Mesendoderm (in vitro differentiated cells): Measurements from ENCODE around the gene SLC16A7.

ENCODE experiments used
- DNase-seq: peaks from one replicate; pipeline ENCODE4 v3.0.0; 2013
- H2AK5ac ChIP-seq: 2 replicates; pipeline ENCODE4 v1.6.1; 2013; ENCODE audit warnings: low read length, inconsistent platforms
- H2BK120ac ChIP-seq: 2 replicates; pipeline ENCODE4 v1.6.1; 2013; ENCODE audit warnings: low read depth, mild to moderate bottlenecking, low read length, moderate library complexity, mixed read lengths
- H2BK15ac ChIP-seq: replicated peaks from 2 replicates; pipeline ENCODE4 v1.6.1; 2013; ENCODE audit warnings: low read depth, mild to moderate bottlenecking, moderate library complexity
- H2BK5ac ChIP-seq: 2 replicates; pipeline ENCODE4 v1.6.1; 2013; ENCODE audit warnings: low read length, inconsistent platforms
- H3K18ac ChIP-seq: 2 replicates; pipeline ENCODE4 v1.6.1; 2013; ENCODE audit warnings: mild to moderate bottlenecking, low read length, mixed read lengths
- H3K23ac ChIP-seq: one replicate; pipeline ENCODE4 v1.6.1; 2013; ENCODE audit warnings: low read length
- H3K27ac ChIP-seq: 2 replicates; pipeline ENCODE4 v1.5.1; 2013; ENCODE audit warnings: low read depth, mild to moderate bottlenecking, inconsistent platforms, low read length, moderate library complexity
- H3K27me3 ChIP-seq: 2 replicates; pipeline ENCODE4 v1.6.1; 2013; ENCODE audit warnings: low read length, control low read depth, mild to moderate bottlenecking, inconsistent platforms; ENCODE audit not compliant: insufficient read depth, poor library complexity
- H3K36me3 ChIP-seq: 2 replicates; pipeline ENCODE4 v1.6.1; 2013; ENCODE audit warnings: low read length, inconsistent platforms; ENCODE audit not compliant: control insufficient read depth, insufficient read depth
- H3K4ac ChIP-seq: one replicate; pipeline ENCODE4 v1.6.1; 2013; ENCODE audit warnings: low read depth, mild to moderate bottlenecking, low read length, moderate library complexity
- H3K4me1 ChIP-seq: 2 replicates; pipeline ENCODE4 v1.6.1; 2013; ENCODE audit warnings: low read depth, low read length, inconsistent platforms; ENCODE audit not compliant: control insufficient read depth
- H3K4me2 ChIP-seq: 2 replicates; pipeline ENCODE4 v1.6.1; 2013; ENCODE audit warnings: low read length
- H3K4me3 ChIP-seq: 2 replicates; pipeline ENCODE4 v1.5.1; 2013; ENCODE audit warnings: mild to moderate bottlenecking, low read length
- H3K56ac ChIP-seq: one replicate; pipeline ENCODE4 v1.6.1; 2013; ENCODE audit warnings: low read length
- H3K79me1 ChIP-seq: 2 replicates; pipeline ENCODE4 v1.6.1; 2013; ENCODE audit warnings: low read length, inconsistent platforms
- H3K79me2 ChIP-seq: 2 replicates; pipeline ENCODE4 v1.6.1; 2013; ENCODE audit warnings: mild to moderate bottlenecking, low read length; ENCODE audit not compliant: control insufficient read depth, insufficient read depth
- H3K9ac ChIP-seq: 2 replicates; pipeline ENCODE4 v1.6.1; 2013; ENCODE audit warnings: low read length, inconsistent platforms
- H4K5ac ChIP-seq: one replicate; pipeline ENCODE4 v1.6.1; 2013; ENCODE audit warnings: low read length
- H4K8ac ChIP-seq: one replicate; pipeline ENCODE4 v1.6.1; 2013; ENCODE audit warnings: low read depth, mild to moderate bottlenecking, control low read depth, low read length, moderate library complexity
- WGBS: extraction: QIAGEN DNeasy Blood & Tissue Kit; methylation state at CpG from one replicate; pipeline ENCODE4 v1.1.7; 2013; ENCODE audit warnings: low lambda C conversion rate, missing lambda C conversion rate; ENCODE audit not compliant: insufficient coverage; ENCODE audit errors: extremely low coverage; 5-methylcytosine and 5-hydroxymethylcytosine counted together

SLC16A7 gene

DNA sequence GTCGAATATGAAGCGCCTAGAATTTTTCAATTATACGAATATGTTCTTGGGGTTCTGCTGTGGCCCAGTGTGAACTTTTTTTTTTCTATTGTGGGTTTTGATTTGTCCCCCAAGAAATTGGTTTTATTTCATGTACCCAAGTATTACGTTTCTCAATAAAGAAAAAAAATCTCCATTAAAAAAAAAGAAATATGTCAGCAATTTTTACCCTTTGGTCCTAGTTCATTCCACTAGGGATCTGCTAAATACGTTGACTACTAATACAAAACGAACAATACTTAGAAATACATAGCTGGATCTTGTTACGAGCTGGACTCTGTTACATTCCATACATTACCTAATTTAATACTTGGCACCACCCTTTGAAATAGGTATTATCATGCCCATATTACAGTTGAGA lies 216.9 kb downstream of the SLC16A7 start:
- Histone ChIP-seq H3K4me1 (no peaks in the 10 kb centered on the region), H3K36me3 (no peaks in the 10 kb centered on the region), H2AK5ac (no peak overlapping the region), H2BK120ac (no peak overlapping the region), H3K79me1 (no peaks in the 10 kb centered on the region), H3K4me2 (no peak overlapping the region), H3K4ac (no peak overlapping the region), H2BK5ac (no peak overlapping the region), H3K18ac (no peak overlapping the region), H3K9ac (no peak overlapping the region), H3K23ac (no peak overlapping the region), H4K8ac (no peak overlapping the region), H3K79me2 (no peaks in the 10 kb centered on the region), H3K56ac (no peak overlapping the region), H2BK15ac (no peak overlapping the region), H3K27ac (no peak overlapping the region), H3K4me3 (no peak overlapping the region), H3K27me3 (no peaks in the 10 kb centered on the region), H4K5ac (no peak overlapping the region)
- WGBS, result no CpG with 5 or more reads among the region's 7 CpGs
- no peak for DNase-seq

DNA sequence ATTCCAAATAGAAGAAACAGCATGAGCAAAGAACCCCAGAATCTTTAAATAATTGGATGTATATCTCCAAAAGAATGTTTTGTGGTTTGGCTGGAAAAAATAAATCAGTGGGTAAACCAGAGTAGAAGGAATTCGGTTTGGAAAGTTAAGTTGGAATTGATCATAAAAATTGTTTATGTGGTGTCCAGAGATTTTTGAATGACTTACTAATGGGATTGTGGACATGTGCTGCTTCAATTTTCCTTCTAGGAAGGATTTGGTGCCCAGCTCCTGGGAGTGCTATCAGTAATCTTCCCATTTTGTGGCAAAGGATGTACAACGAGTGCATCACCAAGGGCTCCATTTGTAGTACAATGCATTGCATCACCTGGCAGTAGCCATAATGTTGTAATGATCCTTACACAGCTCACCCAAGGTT lies 224.8 kb downstream of the SLC16A7 start:
- H2BK120ac ChIP-seq, result no peak overlapping the region
- H3K9ac ChIP-seq, result no peak overlapping the region
- no peak overlapping the region for H3K27ac ChIP-seq
- no peak overlapping the region for H3K4ac ChIP-seq
- no peak overlapping the region for H4K8ac ChIP-seq
- no peak overlapping the region for H2AK5ac ChIP-seq
- H3K4me3 ChIP-seq, result no peak overlapping the region
- H3K79me1 ChIP-seq, result no peaks in the 10 kb centered on the region
- H2BK15ac ChIP-seq, result no peak overlapping the region
- H3K18ac ChIP-seq, result no peak overlapping the region
- WGBS, result 100% methylated on average over 1 of the region's 2 CpGs
- H3K23ac ChIP-seq, result no peak overlapping the region
- H3K4me2 ChIP-seq, result no peak overlapping the region
- H4K5ac ChIP-seq, result no peak overlapping the region
- H3K79me2 ChIP-seq, result no peaks in the 10 kb centered on the region
- no peak overlapping the region for H3K56ac ChIP-seq
- H3K36me3 ChIP-seq, result no peaks in the 10 kb centered on the region
- H3K27me3 ChIP-seq, result no peaks in the 10 kb centered on the region
- DNase-seq, result no peak
- H2BK5ac ChIP-seq, result no peak overlapping the region
- no peaks in the 10 kb centered on the region for H3K4me1 ChIP-seq

DNA sequence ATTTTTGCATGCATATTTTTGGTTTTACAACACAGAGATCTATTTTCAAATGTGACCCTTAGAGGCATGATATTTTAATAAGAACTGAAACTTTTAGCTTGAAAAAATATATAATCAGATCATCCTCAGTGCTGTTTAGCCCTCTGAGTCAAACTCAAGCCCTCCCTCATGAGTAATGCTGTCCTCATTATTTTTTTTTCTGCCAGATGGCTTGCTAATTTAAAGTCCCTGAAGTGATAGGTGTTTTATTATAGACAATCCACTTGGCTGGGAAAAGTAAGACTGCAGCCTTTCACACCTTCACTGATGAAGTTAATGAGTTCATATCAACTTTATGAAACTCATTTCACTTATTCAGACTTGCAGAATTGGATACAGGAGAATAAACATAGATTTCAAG lies 227.7 kb downstream of the SLC16A7 start:
- H4K8ac ChIP-seq, result no peak overlapping the region
- H3K4me2 ChIP-seq, result no peak overlapping the region
- H3K4me1 ChIP-seq, result no peaks in the 10 kb centered on the region
- no peaks in the 10 kb centered on the region for H3K79me1 ChIP-seq
- no peaks in the 10 kb centered on the region for H3K36me3 ChIP-seq
- no peak overlapping the region for H2BK5ac ChIP-seq
- no peak overlapping the region for H3K9ac ChIP-seq
- H3K4ac ChIP-seq, result no peak overlapping the region
- no peaks in the 10 kb centered on the region for H3K27me3 ChIP-seq
- H2AK5ac ChIP-seq, result no peak overlapping the region
- no peak overlapping the region for H3K56ac ChIP-seq
- no peak overlapping the region for H3K27ac ChIP-seq
- no peak overlapping the region for H2BK120ac ChIP-seq
- H3K79me2 ChIP-seq, result no peaks in the 10 kb centered on the region
- H2BK15ac ChIP-seq, result no peak overlapping the region
- no peak overlapping the region for H3K4me3 ChIP-seq
- no peak overlapping the region for H3K23ac ChIP-seq
- H4K5ac ChIP-seq, result no peak overlapping the region
- H3K18ac ChIP-seq, result no peak overlapping the region
- DNase-seq, result no peak

DNA sequence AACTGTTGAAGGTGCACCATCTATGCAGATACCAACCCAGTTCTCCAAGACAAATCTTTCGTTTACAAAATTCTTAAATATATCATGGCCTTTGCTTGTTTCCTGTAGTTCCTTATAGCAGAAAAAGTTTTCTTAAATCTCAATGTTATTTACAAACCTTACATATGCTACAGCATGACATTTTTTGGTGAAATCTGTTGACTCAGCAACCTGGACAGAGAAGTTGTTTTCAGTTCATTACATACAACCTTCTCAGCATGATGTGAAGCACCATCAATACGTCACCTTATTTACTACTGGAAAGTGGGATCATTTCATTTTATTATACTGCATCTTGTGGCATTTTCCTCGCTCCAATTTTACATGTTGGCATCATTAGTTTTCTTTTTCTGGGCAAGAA lies 231.9 kb downstream of the SLC16A7 start:
- Histone ChIP-seq H3K18ac (no peak overlapping the region), H3K79me1 (no peaks in the 10 kb centered on the region), H3K4me1 (no peaks in the 10 kb centered on the region), H3K4me3 (no peak overlapping the region), H3K4ac (no peak overlapping the region), H3K79me2 (no peaks in the 10 kb centered on the region), H3K27me3 (no peaks in the 10 kb centered on the region), H3K56ac (no peak overlapping the region), H3K36me3 (no peaks in the 10 kb centered on the region), H3K4me2 (no peak overlapping the region), H4K5ac (no peak overlapping the region), H2AK5ac (no peak overlapping the region), H2BK5ac (no peak overlapping the region), H4K8ac (no peak overlapping the region), H2BK15ac (no peak overlapping the region), H3K23ac (no peak overlapping the region), H2BK120ac (no peak overlapping the region), H3K27ac (no peak overlapping the region), H3K9ac (no peak overlapping the region)
- DNase-seq, result no peak
- WGBS, result no CpG with 5 or more reads among the region's 3 CpGs

DNA sequence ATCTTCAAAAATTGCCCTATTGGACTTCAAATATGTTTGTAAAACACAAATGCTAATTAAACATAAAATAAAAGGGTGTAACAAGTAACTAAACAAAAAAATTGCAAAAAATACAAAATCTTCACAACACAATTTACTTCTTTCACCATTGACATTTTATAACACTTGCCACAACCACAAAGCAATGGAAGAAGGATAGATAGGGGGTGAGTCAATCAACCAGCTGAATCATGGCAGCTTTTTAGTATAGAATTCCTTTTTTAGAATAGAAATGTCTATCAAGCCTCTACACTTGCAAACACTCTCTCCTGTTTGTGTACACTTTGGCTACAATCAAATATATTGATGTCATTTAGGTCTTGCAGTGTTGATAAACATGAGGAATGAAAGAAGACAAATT lies 232.7 kb downstream of the SLC16A7 start:
- no peaks in the 10 kb centered on the region for H3K27me3 ChIP-seq
- no peaks in the 10 kb centered on the region for H3K4me1 ChIP-seq
- no peak overlapping the region for H3K9ac ChIP-seq
- H3K56ac ChIP-seq, result no peak overlapping the region
- H3K79me1 ChIP-seq, result no peaks in the 10 kb centered on the region
- no peak for DNase-seq
- H4K5ac ChIP-seq, result no peak overlapping the region
- no peak overlapping the region for H3K4ac ChIP-seq
- no peak overlapping the region for H2BK5ac ChIP-seq
- no peak overlapping the region for H2BK120ac ChIP-seq
- H2AK5ac ChIP-seq, result no peak overlapping the region
- no peak overlapping the region for H2BK15ac ChIP-seq
- H3K27ac ChIP-seq, result no peak overlapping the region
- H3K36me3 ChIP-seq, result no peaks in the 10 kb centered on the region
- no peak overlapping the region for H3K4me3 ChIP-seq
- no peak overlapping the region for H3K18ac ChIP-seq
- H4K8ac ChIP-seq, result no peak overlapping the region
- H3K79me2 ChIP-seq, result no peaks in the 10 kb centered on the region
- H3K23ac ChIP-seq, result no peak overlapping the region
- no peak overlapping the region for H3K4me2 ChIP-seq

DNA sequence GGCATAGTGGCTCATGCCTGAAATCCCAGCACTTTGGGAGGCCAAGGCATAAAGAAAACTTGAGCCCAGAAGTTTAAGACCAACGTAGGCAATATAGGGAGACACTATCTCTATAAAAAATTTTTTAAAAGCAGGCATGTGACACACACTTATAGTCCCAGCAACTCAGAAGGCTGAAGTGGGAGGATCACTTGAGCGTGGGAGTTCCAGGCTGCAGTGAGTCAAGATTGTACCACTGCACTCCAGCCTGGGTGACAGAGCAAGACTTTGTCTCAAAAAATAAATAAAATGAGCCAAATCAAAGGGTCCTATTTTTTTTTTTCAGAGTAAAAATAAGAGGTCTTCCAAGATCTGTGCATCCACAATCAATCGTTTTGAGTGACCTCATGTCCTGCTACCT lies 237.6 kb downstream of the SLC16A7 start:
- no peak overlapping the region for H3K56ac ChIP-seq
- no peaks in the 10 kb centered on the region for H3K79me1 ChIP-seq
- no peak overlapping the region for H2BK15ac ChIP-seq
- no peak overlapping the region for H2AK5ac ChIP-seq
- no peak overlapping the region for H4K5ac ChIP-seq
- H3K4ac ChIP-seq, result no peak overlapping the region
- H3K36me3 ChIP-seq, result no peaks in the 10 kb centered on the region
- H3K27ac ChIP-seq, result no peak overlapping the region
- no peak overlapping the region for H3K18ac ChIP-seq
- no peak overlapping the region for H4K8ac ChIP-seq
- WGBS, result no CpG with 5 or more reads among the region's 3 CpGs
- DNase-seq, result no peak
- no peak overlapping the region for H2BK5ac ChIP-seq
- H3K4me3 ChIP-seq, result no peak overlapping the region
- H3K27me3 ChIP-seq, result no peaks in the 10 kb centered on the region
- H3K9ac ChIP-seq, result no peak overlapping the region
- no peaks in the 10 kb centered on the region for H3K79me2 ChIP-seq
- H3K4me2 ChIP-seq, result no peak overlapping the region
- no peaks in the 10 kb centered on the region for H3K4me1 ChIP-seq
- H3K23ac ChIP-seq, result no peak overlapping the region
- H2BK120ac ChIP-seq, result no peak overlapping the region
